ENCODE measurements around the gene MTMR4.
"Not testable (repeated sequence)": the region's sequence is repeated elsewhere in the genome, so short reads cannot be mapped to it uniquely, and the experiment has no call there.

The MTMR4 gene

GRCh38 chr17:58491510-58492045 is 22.9 kb downstream of the MTMR4 start:
- DNase-seq, result no peak

- no peak for DNase-seq
Observed at GRCh38 chr17:58488428-58488890, 26.0 kb downstream of the MTMR4 start.

GRCh38 chr17:58487589-58488427 is 26.6 kb downstream of the MTMR4 start, which contains the start of gene HSF5:
TSS of gene HSF5 (minus strand) at chr17:58488408. CDS start at chr17:58488274, 134 bp downstream.
- peak; percentile 81 for DNase-seq

GRCh38 chr17:58484600-58484999 is 29.8 kb downstream of the MTMR4 start:
- DNase-seq, result no peak

GRCh38 chr17:58481798-58482197 is 32.6 kb downstream of the MTMR4 start:
- DNase-seq, result not testable (repeated sequence)

GRCh38 chr17:58480090-58480489 is 34.3 kb downstream of the MTMR4 start:
- DNase-seq, result no peak

GRCh38 chr17:58476812-58477211 is 37.6 kb downstream of the MTMR4 start:
- DNase-seq, result no peak

GRCh38 chr17:58475985-58476384 is 38.5 kb downstream of the MTMR4 start:
- DNase-seq, result no peak

GRCh38 chr17:58470356-58470755 is 44.1 kb downstream of the MTMR4 start:
- DNase-seq, result no peak

- no peak for DNase-seq
Observed at GRCh38 chr17:58468944-58469343, 45.5 kb downstream of the MTMR4 start.

- DNase-seq, result no peak
Observed at GRCh38 chr17:58455491-58455890, 58.9 kb downstream of the MTMR4 start.

GRCh38 chr17:58452738-58453137 is 61.7 kb downstream of the MTMR4 start:
- DNase-seq, result no peak

GRCh38 chr17:58447039-58447975 is 67.1 kb downstream of the MTMR4 start:
- DNase-seq, result peak; percentile 71

- no peak for DNase-seq
Observed at GRCh38 chr17:58446086-58446485, 68.4 kb downstream of the MTMR4 start.
